ENCODE results near the gene CFL2. TPM values are rescaled to one million over a fixed set of nuclear protein-coding genes. Genes with fewer than 3 reads are reported as not detected.

Gene CFL2
- total RNA-seq, 1 donor from 2014 or later: 19.6 TPM

DNA sequence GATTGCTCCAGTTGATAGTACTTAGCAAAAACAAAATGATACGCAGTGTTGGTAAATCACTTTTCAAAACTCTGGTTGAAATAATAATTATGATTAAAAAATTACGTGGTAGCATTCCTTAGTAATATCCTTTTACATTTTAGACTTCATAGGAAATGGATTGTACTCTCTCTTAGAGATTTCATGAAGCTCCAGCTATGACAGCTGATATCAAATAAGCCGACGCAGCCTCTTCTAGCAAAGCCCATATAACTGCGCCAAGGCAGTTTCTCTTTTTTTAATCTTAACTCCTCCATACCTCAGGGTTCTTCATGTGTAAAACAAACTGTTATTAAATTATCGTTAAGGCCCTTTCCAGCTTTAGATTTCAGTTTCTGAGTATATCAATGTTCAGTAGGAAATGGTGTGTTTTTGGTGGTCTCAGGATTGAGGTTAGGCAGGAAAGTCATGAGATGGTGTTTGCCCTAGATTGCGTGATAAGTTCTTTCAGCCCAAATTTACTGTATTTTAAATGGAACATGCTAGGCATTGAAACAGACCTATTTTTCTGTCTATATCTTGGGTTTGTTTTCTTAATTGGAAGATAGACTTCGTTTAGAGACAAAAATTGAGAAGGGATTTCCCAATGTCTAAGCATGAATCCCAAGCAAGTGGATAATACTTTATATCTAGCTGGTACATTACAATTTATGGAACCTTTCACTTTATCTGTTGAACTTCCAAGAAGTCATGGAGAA is 902 bp upstream of the CFL2 start:
- TF ChIP-seq, protein P1, sequence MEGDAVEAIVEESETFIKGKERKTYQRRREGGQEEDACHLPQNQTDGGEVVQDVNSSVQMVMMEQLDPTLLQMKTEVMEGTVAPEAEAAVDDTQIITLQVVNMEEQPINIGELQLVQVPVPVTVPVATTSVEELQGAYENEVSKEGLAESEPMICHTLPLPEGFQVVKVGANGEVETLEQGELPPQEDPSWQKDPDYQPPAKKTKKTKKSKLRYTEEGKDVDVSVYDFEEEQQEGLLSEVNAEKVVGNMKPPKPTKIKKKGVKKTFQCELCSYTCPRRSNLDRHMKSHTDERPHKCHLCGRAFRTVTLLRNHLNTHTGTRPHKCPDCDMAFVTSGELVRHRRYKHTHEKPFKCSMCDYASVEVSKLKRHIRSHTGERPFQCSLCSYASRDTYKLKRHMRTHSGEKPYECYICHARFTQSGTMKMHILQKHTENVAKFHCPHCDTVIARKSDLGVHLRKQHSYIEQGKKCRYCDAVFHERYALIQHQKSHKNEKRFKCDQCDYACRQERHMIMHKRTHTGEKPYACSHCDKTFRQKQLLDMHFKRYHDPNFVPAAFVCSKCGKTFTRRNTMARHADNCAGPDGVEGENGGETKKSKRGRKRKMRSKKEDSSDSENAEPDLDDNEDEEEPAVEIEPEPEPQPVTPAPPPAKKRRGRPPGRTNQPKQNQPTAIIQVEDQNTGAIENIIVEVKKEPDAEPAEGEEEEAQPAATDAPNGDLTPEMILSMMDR (IDR thresholded peaks at IDR 0.05; ENCODE audit: unreplicated experiment): no peak
- no peak for DNase-seq (ENCODE audit: low spot score, unreplicated experiment)
- Mint-ChIP-seq H3K36me3 (ENCODE audit: insufficient read depth) (peaks cover 6% of the 10 kb centered on the region), H3K9me3 (ENCODE audit: low read depth) (no peaks in the 10 kb centered on the region), H3K27me3 (peaks cover 9% of the 10 kb centered on the region), H3K4me1 (ENCODE audit: low read depth) (peaks cover 9% of the 10 kb centered on the region), H3K4me3 (ENCODE audit: low read depth) (peak overlapping the region; percentile 69), H3K27ac (peak overlapping the region; percentile 49)

DNA sequence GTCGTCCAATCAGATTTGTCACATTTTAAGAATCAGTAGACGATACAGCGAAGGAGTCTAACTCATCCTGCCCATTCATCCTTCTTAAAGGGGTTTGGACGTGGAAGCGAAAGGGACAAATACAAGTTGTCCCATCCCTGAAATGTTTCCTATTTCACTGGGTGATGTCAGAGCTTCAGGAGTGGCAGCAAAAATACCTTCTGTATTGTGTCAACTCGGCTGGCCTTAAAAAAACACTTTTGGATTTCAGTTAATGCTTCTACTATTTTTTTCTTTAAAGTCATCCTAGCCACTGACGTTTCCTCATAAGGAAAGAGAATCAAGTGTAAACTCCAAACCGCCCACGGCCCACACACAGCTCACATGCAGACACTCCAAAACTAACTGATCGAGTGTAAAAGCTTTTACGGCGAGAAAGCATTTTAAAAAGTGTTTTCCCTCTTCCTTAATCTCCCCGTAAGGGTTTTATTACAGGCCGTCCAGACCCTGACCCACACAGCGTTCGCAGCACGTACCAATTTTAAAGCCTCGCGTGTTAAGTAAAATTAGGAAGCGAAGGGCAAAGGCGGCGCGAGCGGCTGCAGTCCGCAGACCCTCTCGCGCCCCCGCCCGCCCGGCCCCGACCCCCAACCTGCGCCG is 593 bp downstream of the CFL2 start:
- Mint-ChIP-seq H3K27me3 (peaks cover 7% of the 10 kb centered on the region), H3K27ac (peak overlapping the region; percentile 97), H3K4me3 (ENCODE audit: low read depth) (peak overlapping the region; percentile 93), H3K4me1 (ENCODE audit: low read depth) (peaks cover 9% of the 10 kb centered on the region), H3K36me3 (ENCODE audit: insufficient read depth) (peaks cover 6% of the 10 kb centered on the region), H3K9me3 (ENCODE audit: low read depth) (no peaks in the 10 kb centered on the region)
- TF ChIP-seq, protein P1 (IDR thresholded peaks at IDR 0.05; ENCODE audit: unreplicated experiment): no peak
- DNase-seq (ENCODE audit: low spot score, unreplicated experiment): no peak

DNA sequence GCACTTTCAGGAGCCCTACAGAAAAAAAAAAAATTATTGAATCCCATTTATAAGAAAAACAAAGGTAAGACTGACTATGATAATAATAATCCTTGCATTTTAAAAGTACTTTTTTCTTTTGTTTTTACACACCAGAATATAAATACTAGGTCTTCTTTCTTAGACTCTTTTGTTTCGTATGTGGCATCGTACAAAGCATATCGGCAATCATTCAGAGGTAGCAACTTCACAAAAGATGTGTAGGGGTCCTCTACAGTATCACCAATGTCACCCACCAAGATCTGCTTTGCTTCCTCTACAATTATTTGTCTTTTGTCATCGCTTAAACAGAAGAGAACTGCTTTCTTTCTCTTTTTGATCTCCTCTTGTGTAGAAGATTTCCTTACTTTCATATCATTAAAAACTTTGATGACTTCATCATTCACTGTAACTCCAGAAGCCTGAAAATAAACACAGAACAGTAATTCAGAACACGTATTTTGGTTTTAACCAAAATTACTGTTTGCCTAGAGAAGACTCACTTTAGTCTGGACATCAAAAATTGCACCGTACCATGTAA is 1.2 kb downstream of the CFL2 start:
- TF ChIP-seq, protein P1 (IDR thresholded peaks at IDR 0.05; ENCODE audit: unreplicated experiment): no peak
- DNase-seq (ENCODE audit: low spot score, unreplicated experiment): no peak
- peak overlapping the region; percentile 93 for H3K4me3 Mint-ChIP-seq (ENCODE audit: low read depth)
- peaks cover 7% of the 10 kb centered on the region for H3K27me3 Mint-ChIP-seq
- no peaks in the 10 kb centered on the region for H3K9me3 Mint-ChIP-seq (ENCODE audit: low read depth)
- H3K36me3 Mint-ChIP-seq (ENCODE audit: insufficient read depth): peaks cover 6% of the 10 kb centered on the region
- H3K4me1 Mint-ChIP-seq (ENCODE audit: low read depth): peaks cover 9% of the 10 kb centered on the region
- H3K27ac Mint-ChIP-seq: peak overlapping the region; percentile 97

DNA sequence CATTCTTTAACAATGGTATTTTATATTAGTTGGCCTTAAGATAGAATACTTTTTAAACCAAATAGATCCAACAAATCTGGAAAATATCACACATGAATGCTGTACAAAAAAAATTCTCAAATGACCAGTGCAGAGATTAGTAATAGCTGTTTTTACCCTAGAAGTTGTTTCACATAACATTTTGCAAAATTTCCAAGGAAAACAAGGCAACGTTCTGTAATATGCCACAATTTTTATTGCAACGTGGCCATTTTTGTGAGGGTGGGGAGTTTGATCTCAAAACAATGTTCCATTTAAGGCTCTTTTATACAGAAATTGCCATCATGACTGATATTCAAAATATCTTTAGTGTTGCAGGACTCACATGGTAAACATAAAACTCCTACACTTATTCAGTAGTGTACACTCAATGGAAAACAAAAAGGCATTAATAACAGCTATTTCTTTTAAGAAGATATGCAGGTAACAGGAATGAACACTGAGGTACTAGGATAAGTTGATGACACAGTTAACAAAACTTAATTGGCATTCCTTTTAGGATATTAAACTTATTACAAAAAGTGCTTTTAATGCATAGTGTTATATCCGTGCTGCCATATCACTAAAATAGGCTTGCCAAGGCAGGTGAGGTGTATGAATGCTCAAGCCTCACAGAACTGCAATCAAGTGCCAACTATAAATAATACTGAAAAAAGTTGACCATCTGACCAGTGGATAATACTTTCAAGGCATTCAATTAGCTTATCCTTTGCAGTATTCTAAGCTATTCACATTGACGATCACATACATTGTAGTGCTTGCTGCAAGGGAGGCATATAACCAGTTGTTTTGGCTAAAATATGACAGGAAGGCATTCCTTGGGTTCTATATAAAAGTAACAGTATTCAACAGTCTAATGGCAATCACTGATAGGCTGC is 2.3 kb downstream of the CFL2 start:
- TF ChIP-seq, protein P1 (IDR thresholded peaks at IDR 0.05; ENCODE audit: unreplicated experiment): no peak
- Mint-ChIP-seq H3K4me3 (ENCODE audit: low read depth) (no peak overlapping the region), H3K4me1 (ENCODE audit: low read depth) (peaks cover 9% of the 10 kb centered on the region), H3K27ac (no peak overlapping the region), H3K27me3 (peaks cover 4% of the 10 kb centered on the region), H3K36me3 (ENCODE audit: insufficient read depth) (peaks cover 6% of the 10 kb centered on the region), H3K9me3 (ENCODE audit: low read depth) (no peaks in the 10 kb centered on the region)
- no peak for DNase-seq (ENCODE audit: low spot score, unreplicated experiment)

GRCh38 chr14:34711169-34711568 is 3.2 kb downstream of the CFL2 start:
- no peak overlapping the region for H3K27ac Mint-ChIP-seq
- H3K4me3 Mint-ChIP-seq (ENCODE audit: low read depth): no peak overlapping the region
- H3K36me3 Mint-ChIP-seq (ENCODE audit: insufficient read depth): peaks cover 6% of the 10 kb centered on the region
- H3K9me3 Mint-ChIP-seq (ENCODE audit: low read depth): no peaks in the 10 kb centered on the region
- peaks cover 4% of the 10 kb centered on the region for H3K27me3 Mint-ChIP-seq
- DNase-seq (ENCODE audit: low spot score, unreplicated experiment): no peak
- TF ChIP-seq, protein P1 (IDR thresholded peaks at IDR 0.05; ENCODE audit: unreplicated experiment): no peak
- peaks cover 9% of the 10 kb centered on the region for H3K4me1 Mint-ChIP-seq (ENCODE audit: low read depth)
